GM19395 (cell line): ENCODE measurements around the gene NFATC2.

Source experiments
- ATAC-seq: cut with Tn5 transposase; IDR thresholded peaks from one replicate; pipeline ENCODE4 v1.9.1; 2021; ENCODE audit warnings: mild to moderate bottlenecking, moderate library complexity; ENCODE audit not compliant: unreplicated experiment

Gene NFATC2

GRCh38 chr20:51342510-51343236 is 199.8 kb downstream of the NFATC2 start:
- no peak for ATAC-seq

GRCh38 chr20:51341581-51341980 is 200.9 kb downstream of the NFATC2 start:
- no peak for ATAC-seq

GRCh38 chr20:51340451-51340840 is 202.1 kb downstream of the NFATC2 start:
- no peak for ATAC-seq

- ATAC-seq = no peak
Observed at GRCh38 chr20:51339721-51340450, 202.6 kb downstream of the NFATC2 start.

GRCh38 chr20:51338692-51339440 is 203.7 kb downstream of the NFATC2 start:
- ATAC-seq = no peak

- no peak for ATAC-seq
Observed at GRCh38 chr20:51337126-51337805, 205.3 kb downstream of the NFATC2 start.
